Fibroblast of villous mesenchyme (primary cell): ENCODE measurements around the gene CAPN3. TPM values are rescaled to one million over a fixed set of nuclear protein-coding genes. Genes with fewer than 3 reads are reported as not detected.

Source experiments
- DNase-seq: peaks from one replicate; pipeline ENCODE4 v3.0.0-alpha.2; 2010; ENCODE audit warnings: low read depth
- H3K4me3 ChIP-seq: 2 replicates; pipeline ENCODE4 v1.5.1; 2011; ENCODE audit warnings: low read depth, mild to moderate bottlenecking, low read length
- CTCF ChIP-seq: IDR thresholded peaks from 2 replicates; pipeline ENCODE4 v1.5.1; 2012; ENCODE audit warnings: low read depth, mild to moderate bottlenecking, low read length; ENCODE audit not compliant: insufficient read depth
- total RNA-seq: library from RNA; depleted of rRNA; stranded (reverse); fragments of >200 nt; gene quantifications from 2 replicates; pipeline ENCODE4 v1.2.3, GENCODE V29; 2012

CAPN3 gene
- total RNA-seq, 1 donor = 2.6 TPM

GRCh38 chr15:42402455-42403205 lies 43.3 kb downstream of the CAPN3 start:
- TF ChIP-seq CTCF = no peak
- no peak for DNase-seq
- H3K4me3 ChIP-seq = no peak overlapping the region

- DNase-seq = no peak
- TF ChIP-seq CTCF = no peak
- H3K4me3 ChIP-seq = no peak overlapping the region
Observed at GRCh38 chr15:42403389-42403788, 44.1 kb downstream of the CAPN3 start.

- no peak for DNase-seq
- H3K4me3 ChIP-seq = no peak overlapping the region
- TF ChIP-seq CTCF = no peak
Observed at GRCh38 chr15:42404461-42405235, 45.3 kb downstream of the CAPN3 start.

- no peak overlapping the region for H3K4me3 ChIP-seq
- TF ChIP-seq CTCF = no peak
- DNase-seq = no peak
Observed at GRCh38 chr15:42405863-42406482, 46.7 kb downstream of the CAPN3 start.

GRCh38 chr15:42408178-42408577 lies 48.9 kb downstream of the CAPN3 start:
- TF ChIP-seq CTCF = no peak
- DNase-seq = no peak
- H3K4me3 ChIP-seq = no peak overlapping the region

GRCh38 chr15:42409011-42409410 lies 49.7 kb downstream of the CAPN3 start:
- no peak overlapping the region for H3K4me3 ChIP-seq
- no peak for DNase-seq
- TF ChIP-seq CTCF = no peak
